UCSD-AML1 (cell line): Measurements from ENCODE around the gene ULK4.
A peak's percentile ranks its signal among the peaks of the same experiment; 100 is the strongest.
"Not testable (repeated sequence)": the region's sequence is repeated elsewhere in the genome, so short reads cannot be mapped to it uniquely, and the experiment has no call there.

ENCODE experiments used
- DNase-seq: peaks from one replicate; lab custom pipeline; 2025; ENCODE audit not compliant: unreplicated experiment; lab: John Stamatoyannopoulos, UW

The ULK4 gene

GRCh38 chr3:41450416-41451231 is 511.3 kb downstream of the ULK4 start:
- no peak for DNase-seq

- DNase-seq, result no peak
These were observed 513.5 kb downstream of the ULK4 start for GRCh38 chr3:41448396-41448795.

DNA sequence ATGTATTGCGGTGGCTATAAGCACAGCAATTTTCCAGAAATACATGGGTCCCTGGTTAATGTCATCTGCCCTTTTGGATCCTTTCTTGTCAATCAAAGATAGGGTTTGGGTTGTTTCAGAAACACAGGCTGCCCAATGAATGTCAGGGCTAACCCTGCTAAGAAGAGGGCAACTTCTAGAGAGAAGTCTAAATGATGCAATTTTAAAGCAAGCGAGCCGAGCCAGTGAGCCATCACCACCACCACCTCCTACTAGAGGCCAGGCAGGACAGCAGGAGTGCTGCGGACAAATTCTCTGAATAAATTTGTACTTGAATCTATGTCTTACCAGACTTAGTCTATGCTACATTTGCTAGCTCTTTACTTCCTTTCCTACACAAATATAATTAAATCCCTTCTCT is 514.2 kb downstream of the ULK4 start:
- DNase-seq, result no peak

GRCh38 chr3:41446316-41446715 is 515.6 kb downstream of the ULK4 start:
- not testable (repeated sequence) for DNase-seq

DNA sequence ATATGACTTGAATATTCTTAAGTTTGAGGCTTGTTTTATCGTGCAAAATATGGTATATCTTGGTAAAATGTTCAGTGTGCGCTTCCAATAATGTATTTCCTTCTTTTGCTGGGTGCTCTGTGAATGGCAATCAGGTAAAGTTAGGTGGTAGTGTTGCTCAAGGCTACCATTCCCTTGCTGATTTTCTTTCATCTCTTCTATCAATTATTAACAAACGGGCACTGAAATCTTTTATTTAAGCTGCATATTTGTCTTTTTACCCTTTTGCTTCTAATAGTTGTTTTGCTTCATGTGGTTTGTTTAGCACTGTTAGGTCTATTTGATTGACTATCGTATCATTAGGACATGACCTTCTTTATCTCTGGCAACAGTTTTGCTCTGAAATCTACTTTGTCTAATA is 520.3 kb downstream of the ULK4 start:
- no peak for DNase-seq

DNA sequence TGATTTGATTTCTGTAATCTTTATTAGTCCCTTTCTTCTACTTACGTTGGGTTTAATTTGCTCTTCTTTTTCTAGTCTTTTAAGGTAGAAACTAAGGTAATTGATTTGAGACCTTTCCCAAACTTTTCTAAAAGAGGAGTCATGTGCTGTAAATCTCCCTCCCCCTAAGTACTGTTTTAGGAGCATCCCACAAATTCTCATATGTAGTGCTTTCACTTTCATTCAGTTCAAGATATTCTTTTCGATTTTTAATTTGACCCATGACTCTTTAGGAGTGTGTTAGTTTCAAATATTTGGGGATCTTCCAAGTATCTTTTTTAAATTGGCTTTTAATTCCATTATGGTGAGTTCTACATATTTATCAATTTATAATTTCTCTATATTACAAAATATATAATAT is 520.8 kb downstream of the ULK4 start:
- DNase-seq, result no peak

DNA sequence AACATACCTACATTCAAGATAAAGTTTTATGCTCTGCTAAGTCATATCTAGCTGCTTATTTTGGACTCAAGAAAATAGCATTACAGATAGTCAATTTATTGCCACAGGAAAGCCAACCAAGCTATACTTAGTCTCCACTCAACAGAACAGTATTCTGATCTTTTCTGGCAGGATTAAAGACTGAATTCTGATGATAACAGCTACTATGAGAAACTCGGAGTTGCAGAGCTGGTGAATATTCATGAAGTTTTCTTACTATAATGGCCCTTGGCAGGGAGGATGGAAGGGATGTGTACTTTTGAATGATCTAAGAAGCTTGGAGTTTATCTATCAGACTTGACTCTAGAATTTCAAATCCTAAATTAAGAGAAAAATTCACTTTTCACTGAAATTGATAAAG is 524.9 kb downstream of the ULK4 start:
- DNase-seq, result no peak

DNA sequence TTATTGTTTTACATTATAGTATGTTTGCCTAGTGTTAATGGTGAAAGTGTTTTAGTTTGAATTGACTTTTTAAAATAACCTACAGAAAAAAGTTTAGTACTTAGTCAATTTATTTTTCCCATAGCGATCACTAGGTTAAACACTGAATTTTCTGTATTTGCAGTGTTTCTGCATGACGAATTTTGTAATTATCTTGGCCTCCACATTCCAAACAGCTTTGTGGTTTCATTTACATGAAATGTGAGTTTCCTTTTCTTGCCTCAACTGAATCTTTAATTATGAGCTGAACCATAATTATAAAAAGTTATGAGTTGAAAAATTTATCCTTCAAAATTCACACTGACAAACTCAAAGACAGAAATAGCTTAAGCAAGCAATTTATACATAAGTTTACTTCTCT is 527.1 kb downstream of the ULK4 start:
- DNase-seq, result no peak

DNA sequence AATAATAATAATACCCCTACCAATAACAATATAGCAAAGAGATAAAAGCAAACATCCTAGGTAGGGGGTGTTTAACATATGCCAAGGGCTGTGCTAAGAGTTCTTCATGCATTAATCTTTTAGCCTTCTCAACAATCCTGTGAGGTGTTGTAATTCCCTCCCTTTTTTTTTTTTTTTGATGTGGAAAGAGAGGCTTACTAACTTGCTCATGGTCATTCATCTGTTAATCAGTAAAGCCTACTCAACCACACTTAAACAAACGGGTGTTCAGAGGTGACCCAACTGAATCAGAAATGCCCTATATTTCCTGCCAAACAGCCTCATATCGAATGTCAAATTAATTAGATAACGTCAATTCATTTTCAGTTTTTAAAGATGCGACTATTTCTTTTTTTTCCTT is 530.5 kb downstream of the ULK4 start:
- DNase-seq, result no peak

DNA sequence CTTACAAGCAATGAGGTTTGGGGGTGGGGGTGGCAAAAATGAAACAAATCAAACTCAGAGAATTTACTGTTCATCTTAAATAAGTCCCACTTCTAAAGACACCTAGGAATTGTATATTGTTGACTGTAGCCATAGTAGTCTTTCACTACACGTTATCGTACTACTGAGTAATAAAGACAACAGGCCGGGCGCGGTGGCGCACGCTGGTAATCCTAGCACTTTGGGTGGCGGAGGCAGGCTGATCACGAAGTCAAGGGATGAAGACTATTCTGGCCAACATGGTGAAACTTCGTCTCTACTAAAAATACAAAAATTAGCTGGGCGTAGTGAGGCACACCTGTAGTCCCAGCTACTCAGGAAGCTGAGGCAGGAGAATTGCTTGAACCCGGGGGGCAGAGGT is 531.0 kb downstream of the ULK4 start:
- no peak for DNase-seq

DNA sequence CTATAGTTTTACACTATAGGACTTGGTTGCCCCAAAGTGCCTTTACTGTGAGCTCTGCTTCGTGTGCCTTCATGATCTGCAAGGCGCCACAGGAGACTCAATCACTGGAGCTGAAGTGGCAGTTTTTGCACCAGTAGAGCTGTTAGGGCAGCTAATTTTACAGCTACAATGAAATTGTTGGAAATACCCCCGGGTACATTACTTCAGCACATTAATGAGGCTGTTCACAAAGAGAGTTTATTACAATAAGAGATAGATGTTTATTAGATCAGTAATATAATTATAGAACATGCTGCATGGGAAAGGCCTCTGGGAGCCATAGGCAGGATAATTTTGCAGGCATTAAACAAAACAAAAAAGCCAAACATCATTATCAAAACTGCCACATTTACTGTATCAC is 531.5 kb downstream of the ULK4 start:
- DNase-seq, result no peak

- no peak for DNase-seq
These were observed 535.4 kb downstream of the ULK4 start for GRCh38 chr3:41426485-41426884.

GRCh38 chr3:41424543-41425300 is 537.2 kb downstream of the ULK4 start:
- DNase-seq, result no peak

- DNase-seq, result peak; percentile 51
These were observed 542.1 kb downstream of the ULK4 start for GRCh38 chr3:41419809-41420208.

- peak; percentile 35 for DNase-seq
These were observed 542.8 kb downstream of the ULK4 start for GRCh38 chr3:41418961-41419691.

- DNase-seq, result no peak
These were observed 544.3 kb downstream of the ULK4 start for GRCh38 chr3:41417574-41417973.

- DNase-seq, result no peak
These were observed 550.8 kb downstream of the ULK4 start for GRCh38 chr3:41411065-41411464.

DNA sequence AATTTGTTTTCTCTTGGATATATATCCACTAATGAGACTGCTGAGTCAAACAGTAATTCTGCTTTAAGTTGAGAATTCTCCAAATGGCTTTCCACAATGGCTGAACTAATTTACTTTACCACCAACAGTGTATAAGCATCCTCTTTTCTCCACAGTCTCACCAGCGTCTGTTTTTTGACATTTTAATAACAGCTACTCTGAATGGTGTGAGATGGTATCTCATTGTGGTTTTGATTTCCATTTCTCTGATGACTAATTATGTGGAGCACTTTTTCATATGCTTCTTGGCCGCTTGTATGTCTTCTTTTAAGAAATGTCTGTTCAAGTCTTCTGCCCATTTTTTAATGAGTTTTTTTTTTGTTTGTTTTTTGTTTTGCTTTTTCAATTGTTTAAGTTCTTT is 556.4 kb downstream of the ULK4 start:
- DNase-seq, result no peak

DNA sequence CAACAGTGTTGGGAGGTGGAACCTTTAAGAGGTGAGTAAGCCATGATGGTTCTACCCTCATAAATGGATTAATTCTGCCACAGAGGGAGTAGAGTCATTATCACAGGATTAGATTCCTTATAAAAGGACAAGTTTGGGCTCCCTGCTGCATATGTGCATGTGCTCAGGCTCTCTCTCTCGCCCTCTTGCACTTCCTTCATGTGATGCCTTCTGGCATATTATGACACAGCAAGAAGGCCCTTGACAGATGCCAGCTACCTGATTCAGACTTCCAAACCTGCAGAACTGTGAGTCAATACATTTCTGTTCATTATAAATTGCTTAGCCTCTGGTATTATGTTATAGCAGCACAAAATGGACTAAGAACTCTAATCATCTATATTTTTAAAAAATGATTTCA is 557.3 kb downstream of the ULK4 start:
- no peak for DNase-seq

- no peak for DNase-seq
These were observed 567.0 kb downstream of the ULK4 start for GRCh38 chr3:41394896-41395295.

GRCh38 chr3:41370765-41371535 is 591.0 kb downstream of the ULK4 start:
- not testable (repeated sequence) for DNase-seq
